IMR-90 (cell line): ENCODE results near the gene AGK. TPM values are rescaled to one million over a fixed set of nuclear protein-coding genes. Genes with fewer than 3 reads are reported as not detected.

ENCODE experiments used
- ATAC-seq: fragments of 200-7000 bp; cut with Tn5 transposase; 2 replicates; pipeline ENCODE4 v1.9.1; 2020; ENCODE audit warnings: low read depth, mild to moderate bottlenecking, moderate library complexity
- BruUV-seq: library from RNA; stranded (reverse); fragments of 400-500 nt; replicated peaks from 2 replicates; lab custom pipeline; 2021; lab: Mats Ljungman, UMichigan
- CTCF ChIA-PET: fragments of 300-600 bp; formaldehyde crosslinking; extraction: SDS; loops from one replicate; lab custom pipeline; 2021; ENCODE audit warnings: antibody characterized with exemption; lab: Yijun Ruan, JAX
- POLR2A ChIA-PET: fragments of 300-600 bp; sonication (Branson Sonifier 250); formaldehyde crosslinking; loops from one replicate; lab custom pipeline; 2022; ENCODE audit warnings: antibody characterized with exemption; ENCODE audit not compliant: unreplicated experiment; lab: Charles Lee
- DNase-seq: peaks from one replicate; pipeline ENCODE4 v3.0.0; 2013
- H2AFZ ChIP-seq: replicated peaks from 2 replicates; pipeline ENCODE3; 2013; ENCODE audit warnings: low read length, mild to moderate bottlenecking; ENCODE audit not compliant: poor library complexity
- H2AK5ac ChIP-seq: 2 replicates; pipeline ENCODE4 v1.6.1; 2013; ENCODE audit warnings: low read depth, low read length, inconsistent platforms
- H2AK9ac ChIP-seq: replicated peaks from 2 replicates; pipeline ENCODE3; 2013; ENCODE audit warnings: mild to moderate bottlenecking, low read depth, low read length, moderate library complexity; ENCODE audit not compliant: poor library complexity
- H2BK120ac ChIP-seq: 2 replicates; pipeline ENCODE4 v1.6.1; 2013; ENCODE audit warnings: low read depth, low read length, inconsistent platforms
- H2BK15ac ChIP-seq: 3 replicates; pipeline ENCODE4 v1.6.1; 2013; ENCODE audit warnings: low read depth, low read length, inconsistent platforms
- H2BK20ac ChIP-seq: 2 replicates; pipeline ENCODE4 v1.6.1; 2013; ENCODE audit warnings: low read depth, mild to moderate bottlenecking, inconsistent platforms, low read length, moderate library complexity
- H2BK5ac ChIP-seq: 2 replicates; pipeline ENCODE4 v1.6.1; 2013; ENCODE audit warnings: mild to moderate bottlenecking, low read depth, low read length, inconsistent platforms; ENCODE audit not compliant: poor library complexity, severe bottlenecking
- H3K14ac ChIP-seq: replicated peaks from 2 replicates; pipeline ENCODE4 v1.6.1; 2013; ENCODE audit warnings: low read depth, low read length, inconsistent platforms
- H3K18ac ChIP-seq: 2 replicates; pipeline ENCODE4 v1.6.1; 2013; ENCODE audit warnings: low read depth, low read length, control low read depth
- H3K23ac ChIP-seq: 2 replicates; pipeline ENCODE4 v1.6.1; 2013; ENCODE audit warnings: low read depth, low read length, inconsistent platforms
- H3K27ac ChIP-seq: 2 replicates; pipeline ENCODE4 v1.5.1; 2013; ENCODE audit warnings: mild to moderate bottlenecking, control low read depth, low read length; ENCODE audit not compliant: insufficient read depth
- H3K27me3 ChIP-seq: 2 replicates; pipeline ENCODE4 v1.6.1; 2013; ENCODE audit warnings: low read length; ENCODE audit not compliant: control insufficient read depth, insufficient read depth
- H3K36me3 ChIP-seq: 2 replicates; pipeline ENCODE4 v1.6.1; 2013; ENCODE audit warnings: low read length, mixed read lengths; ENCODE audit not compliant: control insufficient read depth, insufficient read depth
- H3K4ac ChIP-seq: 2 replicates; pipeline ENCODE4 v1.6.1; 2013; ENCODE audit warnings: low read depth, low read length, inconsistent platforms
- H3K4me1 ChIP-seq: 2 replicates; pipeline ENCODE4 v1.6.1; 2013; ENCODE audit warnings: low read length, mixed read lengths; ENCODE audit not compliant: control insufficient read depth, insufficient read depth
- H3K4me2 ChIP-seq: 2 replicates; pipeline ENCODE4 v1.6.1; 2013; ENCODE audit warnings: low read depth, mild to moderate bottlenecking, control low read depth, low read length, moderate library complexity
- H3K4me3 ChIP-seq: 2 replicates; pipeline ENCODE4 v1.5.1; 2013; ENCODE audit warnings: low read depth, mild to moderate bottlenecking, control low read depth, low read length, moderate library complexity; ENCODE audit not compliant: insufficient read depth
- H3K56ac ChIP-seq: 2 replicates; pipeline ENCODE4 v1.6.1; 2013; ENCODE audit warnings: low read length, inconsistent platforms; ENCODE audit not compliant: insufficient read depth; ENCODE audit errors: extremely low read depth
- H3K79me1 ChIP-seq, 2 experiments: 2 replicates each; pipeline ENCODE4 v1.6.1; 2013; ENCODE audit warnings: low read length in 2 of 2, inconsistent platforms in 1 of 2, low read depth in 1 of 2
- H3K9ac ChIP-seq: 2 replicates; pipeline ENCODE4 v1.6.1; 2013; ENCODE audit warnings: low read depth, low read length, control low read depth
- H3K9me1 ChIP-seq: 2 replicates; pipeline ENCODE4 v1.6.1; 2013; ENCODE audit warnings: low read length, inconsistent platforms; ENCODE audit not compliant: insufficient read depth
- H3K9me3 ChIP-seq: 2 replicates; pipeline ENCODE4 v1.6.1; 2013; ENCODE audit warnings: low read length; ENCODE audit not compliant: control insufficient read depth, insufficient read depth
- H4K20me1 ChIP-seq: 2 replicates; pipeline ENCODE4 v1.6.1; 2013; ENCODE audit warnings: low read length, inconsistent platforms; ENCODE audit not compliant: insufficient read depth
- H4K5ac ChIP-seq: 2 replicates; pipeline ENCODE4 v1.6.1; 2013; ENCODE audit warnings: mild to moderate bottlenecking, low read depth, low read length, control low read depth
- H4K8ac ChIP-seq, 2 experiments: 2 replicates each; pipeline ENCODE4 v1.6.1; 2013; ENCODE audit warnings: low read depth in 2 of 2, low read length in 2 of 2, control low read depth in 1 of 2, inconsistent platforms in 1 of 2
- H4K91ac ChIP-seq: 2 replicates; pipeline ENCODE4 v1.6.1; 2013; ENCODE audit warnings: low read depth, low read length, inconsistent platforms; ENCODE audit not compliant: insufficient read depth
- BHLHE40 ChIP-seq: fragments of 150-350 bp; IDR thresholded peaks from 2 replicates; pipeline ENCODE4 v1.6.1; 2016; ENCODE audit warnings: mild to moderate bottlenecking, low read depth, low read length
- CHD1 ChIP-seq: IDR thresholded peaks from 2 replicates; pipeline ENCODE4 v1.6.1; 2012; ENCODE audit warnings: low read depth, low read length, improper control_type of control experiment
- CTCF ChIP-seq: conservative IDR thresholded peaks from 2 replicates; pipeline ENCODE4 v1.5.1; 2012; ENCODE audit warnings: mild to moderate bottlenecking, low read depth, low read length, improper control_type of control experiment
- ELK1 ChIP-seq: fragments of 150-350 bp; IDR thresholded peaks from 2 replicates; pipeline ENCODE4 v1.6.1; 2016; ENCODE audit warnings: low read depth, mild to moderate bottlenecking, low read length, moderate library complexity, borderline replicate concordance
- FOS ChIP-seq: fragments of 150-350 bp; IDR thresholded peaks from 2 replicates; pipeline ENCODE4 v1.6.1; 2016; ENCODE audit warnings: low read depth, low read length
- MAFK ChIP-seq: IDR thresholded peaks from 2 replicates; pipeline ENCODE4 v1.6.1; 2012; ENCODE audit warnings: low read depth, low read length, improper control_type of control experiment
- POLR2A ChIP-seq: IDR thresholded peaks from 2 replicates; pipeline ENCODE4 v1.6.1; 2012; ENCODE audit warnings: mild to moderate bottlenecking, low read depth, low read length
- RAD21 ChIP-seq: IDR thresholded peaks from 2 replicates; pipeline ENCODE4 v1.6.1; 2012; ENCODE audit warnings: low read length, improper control_type of control experiment
- USF2 ChIP-seq: fragments of 150-350 bp; IDR thresholded peaks from 2 replicates; pipeline ENCODE4 v1.6.1; 2017; ENCODE audit warnings: mild to moderate bottlenecking, antibody characterized with exemption, low read length, low read depth
- WGBS, 2 experiments: methylation state at CpG; one replicate each; pipeline versions ENCODE4 v1.1.5 to v1.1.7; 2013; ENCODE audit warnings: missing lambda C conversion rate in 2 of 2; ENCODE audit not compliant: insufficient read length in 1 of 2; ENCODE audit errors: extremely low coverage in 2 of 2; 5-methylcytosine and 5-hydroxymethylcytosine counted together
- dilution Hi-C: fragments of 300-500 bp; cut with HindIII; formaldehyde crosslinking; loops from one replicate; pipeline ENCODE4 v1.14.3; 2018; ENCODE audit warnings: low sequenced_read_pairs; ENCODE audit not compliant: unreplicated experiment
- in situ Hi-C: fragments of 300-500 bp; cut with MboI; formaldehyde crosslinking; loops from 3 replicates; pipeline ENCODE4 v1.14.3; 2019; ENCODE audit warnings: low sequenced_read_pairs, inconsistent platforms, mixed read lengths
- intact Hi-C: fragments of 100-400 bp; cut with micrococcal nuclease; formaldehyde crosslinking; loops from 2 replicates; pipeline ENCODE4 v1.10.0; 2022
- polyA plus RNA-seq, 3 experiments: library from polyadenylated mRNA; depleted of rRNA; stranded (reverse); fragments of >200 nt; gene quantifications; 2 replicates each; pipeline ENCODE4 v1.2.3, GENCODE V29; 2012; ENCODE audit warnings: low replicate concordance in 1 of 3
- total RNA-seq: library from RNA; depleted of rRNA; stranded (reverse); fragments of >200 nt; gene quantifications from 2 replicates; pipeline ENCODE4 v1.2.3, GENCODE V29; 2012

The AGK gene
- total and polyA plus RNA-seq, 2 of the 4 experiments (the other 2 are of a cell fraction), result 35.5 to 37.3 TPM

- Histone ChIP-seq H4K20me1 (no peaks in the 10 kb centered on the region), H4K5ac (no peak overlapping the region), H3K27ac (no peak overlapping the region), H3K9ac (no peak overlapping the region), H4K8ac (no peak overlapping the region), H3K9me3 (no peaks in the 10 kb centered on the region), H3K14ac (no peak overlapping the region), H3K79me1 (no peaks in the 10 kb centered on the region), H2AK9ac (no peak overlapping the region), H3K4ac (no peak overlapping the region), H2AK5ac (no peak overlapping the region), H2BK120ac (no peak overlapping the region), H3K27me3 (no peaks in the 10 kb centered on the region), H3K56ac (no peak overlapping the region), H4K91ac (no peak overlapping the region), H3K4me2 (no peak overlapping the region), H2AFZ (no peak overlapping the region), H3K4me1 (no peaks in the 10 kb centered on the region), H3K23ac (no peak overlapping the region), H2BK5ac (no peak overlapping the region), H3K18ac (no peak overlapping the region), H3K4me3 (no peak overlapping the region), H3K9me1 (no peaks in the 10 kb centered on the region), H2BK20ac (no peak overlapping the region), H2BK15ac (no peak overlapping the region), H3K36me3 (peaks cover 13% of the 10 kb centered on the region)
- in situ Hi-C loops (no loop called here), intact Hi-C loops (no loop called here), dilution Hi-C loops (no loop called here)
- DNase-seq, result no peak
- WGBS, 2 experiments, result 81% methylated on average over 5 of the region's 18 CpGs; no CpG with 5 or more reads in 1 of the 2 experiments
- TF ChIP-seq MAFK, result no peak
- TF ChIP-seq USF2, result no peak
- no peak for TF ChIP-seq RAD21
- no peak for TF ChIP-seq CTCF
- no peak for TF ChIP-seq POLR2A
- no peak for TF ChIP-seq FOS
- no peak for TF ChIP-seq BHLHE40
- TF ChIP-seq ELK1, result no peak
- TF ChIP-seq CHD1, result no peak
- no peak for ATAC-seq
- BruUV-seq, result no TSS peak
- POLR2A ChIA-PET, result no interaction called here
- CTCF ChIA-PET, result interaction anchor here (0.7 kb wide), 1 partner anchor 385 kb away, joined by 4 read pairs; no protein-coding TSS in a partner anchor
Observed at GRCh38 chr7:141665208-141666035, 114.2 kb downstream of the AGK start.
